Inflammatory macrophage (primary cell): ENCODE results near the gene NDUFA6.
"Not testable (repeated sequence)": the region's sequence is repeated elsewhere in the genome, so short reads cannot be mapped to it uniquely, and the experiment has no call there.

Source experiments
- DNase-seq, 2 donors: peaks; one replicate each; pipeline ENCODE4 v3.0.0-alpha.2; 2020 to 2022

The NDUFA6 gene

GRCh38 chr22:42112793-42113192, 22.2 kb upstream of the NDUFA6 start:
- not testable (repeated sequence) for DNase-seq

DNA sequence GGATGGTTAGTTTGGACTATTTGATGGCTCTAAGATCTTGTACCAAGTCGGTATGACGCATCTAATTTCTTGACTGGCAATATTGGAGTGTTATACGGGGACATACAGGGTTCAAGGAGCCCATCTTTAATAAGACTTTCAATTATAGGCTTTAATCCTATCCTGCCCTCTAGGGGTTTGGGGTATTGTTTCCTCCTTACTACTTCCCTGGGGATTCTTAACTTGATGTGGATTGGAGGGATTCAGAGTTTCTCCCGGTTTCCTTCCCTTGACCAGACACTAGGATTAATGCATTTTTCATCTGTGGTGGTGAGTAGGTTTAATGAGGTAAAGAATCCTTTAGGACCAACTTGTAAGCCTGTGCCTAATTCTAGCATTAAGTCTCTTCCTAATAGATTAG, 21.2 kb upstream of the NDUFA6 start:
- DNase-seq: no peak

DNA sequence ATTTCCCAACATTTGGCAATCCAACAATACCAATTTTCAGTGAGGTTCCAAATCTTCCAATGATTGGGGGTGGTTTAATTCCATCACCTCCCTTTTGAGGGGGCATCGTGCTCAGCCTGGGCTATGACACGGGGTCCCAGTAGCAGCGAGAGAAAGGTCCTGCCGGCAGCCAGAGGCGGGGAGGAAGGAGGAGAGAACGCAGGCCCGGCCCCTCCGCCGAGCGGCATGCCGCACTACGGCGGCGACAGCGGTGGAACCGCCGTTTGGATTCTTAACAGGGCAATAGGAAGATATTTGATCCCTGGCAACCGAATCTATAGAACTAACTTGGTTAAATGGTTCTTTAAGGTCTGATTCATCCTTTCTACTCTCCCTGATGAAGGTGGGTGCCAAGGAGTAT, 18.3 kb upstream of the NDUFA6 start:
- DNase-seq: no peak

DNA sequence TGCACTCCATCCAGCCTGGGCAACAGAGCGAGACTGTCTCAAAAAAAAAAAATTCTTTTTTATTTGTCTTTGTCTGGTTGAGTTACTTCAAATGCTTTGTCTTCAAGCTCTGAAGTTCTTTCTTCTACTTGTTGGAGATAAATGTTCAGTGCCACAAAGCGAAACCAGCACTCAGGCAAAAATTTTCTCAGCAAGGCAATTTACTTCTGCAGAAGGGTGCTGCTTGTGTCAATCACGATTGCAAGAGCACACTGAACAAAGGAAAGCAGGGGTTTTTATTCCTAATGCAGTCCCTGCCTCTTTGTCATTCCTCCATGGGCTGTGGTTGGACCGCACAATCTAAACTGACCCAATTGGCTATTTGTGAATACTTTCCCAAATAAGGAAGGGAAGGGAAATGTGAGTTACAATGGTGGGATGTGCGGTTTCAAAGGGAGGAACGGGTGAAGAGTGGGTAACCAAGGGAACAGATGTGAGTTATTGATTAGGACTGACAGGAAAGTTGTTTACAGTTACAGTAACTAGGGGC, 13.8 kb upstream of the NDUFA6 start:
- not testable (repeated sequence) for DNase-seq

GRCh38 chr22:42101199-42101598, 10.6 kb upstream of the NDUFA6 start:
- no peak for DNase-seq

DNA sequence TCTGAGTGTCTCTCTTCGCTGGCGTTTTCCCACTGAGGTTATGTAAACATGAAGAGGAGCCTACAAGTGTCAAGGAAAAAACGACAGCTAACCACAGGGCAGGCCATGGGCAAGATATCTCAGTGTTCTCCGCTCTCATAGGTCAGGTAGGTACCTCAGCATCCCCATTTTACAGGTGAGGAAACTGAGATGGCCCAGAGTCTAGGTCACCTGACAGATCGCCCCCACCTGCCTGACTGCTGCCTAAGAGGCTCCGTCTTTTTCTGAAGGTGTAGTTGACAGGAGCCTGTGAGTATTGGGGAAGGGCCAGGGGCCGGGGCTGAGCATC, 847 bp upstream of the NDUFA6 start:
- no peak for DNase-seq

DNA sequence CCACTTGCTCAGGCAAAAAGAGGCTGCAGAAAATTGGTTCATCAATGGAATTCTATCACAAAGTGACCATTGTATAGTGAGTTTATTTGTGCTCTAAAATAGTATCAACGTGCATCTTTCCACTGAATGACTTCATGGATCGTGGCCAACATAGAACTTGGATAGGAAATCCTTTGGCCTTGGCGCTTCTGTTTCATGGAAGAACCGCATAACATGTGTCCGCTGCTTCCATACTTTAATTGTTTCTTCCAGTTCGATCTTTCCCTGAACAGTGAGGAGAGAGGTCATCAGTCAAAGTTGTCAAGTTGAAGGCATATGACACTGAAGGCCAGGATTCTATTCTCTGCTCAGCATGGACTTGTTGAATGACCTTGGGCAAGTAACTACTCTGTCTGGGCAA, 4.5 kb downstream of the NDUFA6 start:
- DNase-seq: no peak

- DNase-seq: no peak
Observed at GRCh38 chr22:42084874-42085273, 5.7 kb downstream of the NDUFA6 start.

GRCh38 chr22:42083119-42083518, 7.5 kb downstream of the NDUFA6 start:
- no peak for DNase-seq

- DNase-seq: peak; percentile 21 to 49
Observed at GRCh38 chr22:42080287-42080686, 10.3 kb downstream of the NDUFA6 start.

DNA sequence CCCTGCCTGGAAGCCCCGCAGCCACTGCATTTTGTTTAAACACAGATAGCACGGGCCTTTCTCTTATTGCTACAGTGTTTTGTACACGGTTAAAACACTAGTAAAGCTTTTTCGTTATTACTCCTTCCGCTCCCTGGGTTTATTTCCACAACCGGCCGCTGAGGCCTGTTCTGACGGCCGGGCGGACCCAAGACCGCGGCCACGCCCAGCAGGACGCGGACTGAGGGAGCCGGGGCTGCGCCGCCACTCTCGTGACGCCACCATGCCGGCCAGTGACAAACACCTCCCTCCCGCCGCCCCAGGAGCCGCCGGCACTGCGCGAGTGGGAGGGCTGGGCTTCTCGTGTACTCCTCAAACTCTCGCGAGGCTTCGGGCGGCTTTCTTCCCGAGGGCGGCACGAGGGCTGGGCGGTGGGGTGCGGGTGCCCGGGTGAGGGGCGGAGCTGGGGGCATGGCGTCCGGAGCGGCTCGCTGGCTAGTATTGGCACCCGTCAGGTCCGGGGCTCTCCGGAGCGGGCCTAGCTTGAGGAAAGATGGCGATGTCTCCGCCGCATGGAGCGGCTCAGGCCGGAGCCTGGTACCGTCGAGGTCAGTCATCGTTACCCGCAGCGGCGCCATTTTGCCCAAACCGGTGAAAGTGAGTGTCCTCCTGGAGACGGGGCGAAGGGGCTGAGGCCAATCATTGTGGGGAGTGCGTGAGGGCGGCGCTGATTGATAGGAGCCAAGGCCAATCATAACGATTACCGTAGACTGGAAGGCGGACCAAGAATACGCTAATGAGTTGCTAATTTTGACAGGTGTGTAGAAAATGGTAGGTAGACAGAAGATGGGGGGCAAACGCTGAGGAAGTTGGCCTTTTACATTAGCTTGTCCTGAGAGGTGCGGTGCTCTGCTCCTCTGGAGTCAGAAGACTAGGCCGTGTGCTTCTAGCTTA, 11.0 kb downstream of the NDUFA6 start, which contains the start of gene SMDT1:
SMDT1 (plus strand) TSS at position 382 of the 933 bp plus-strand sequence; CDS start at position 451, 69 bp downstream.
- DNase-seq: peak; percentile 99

DNA sequence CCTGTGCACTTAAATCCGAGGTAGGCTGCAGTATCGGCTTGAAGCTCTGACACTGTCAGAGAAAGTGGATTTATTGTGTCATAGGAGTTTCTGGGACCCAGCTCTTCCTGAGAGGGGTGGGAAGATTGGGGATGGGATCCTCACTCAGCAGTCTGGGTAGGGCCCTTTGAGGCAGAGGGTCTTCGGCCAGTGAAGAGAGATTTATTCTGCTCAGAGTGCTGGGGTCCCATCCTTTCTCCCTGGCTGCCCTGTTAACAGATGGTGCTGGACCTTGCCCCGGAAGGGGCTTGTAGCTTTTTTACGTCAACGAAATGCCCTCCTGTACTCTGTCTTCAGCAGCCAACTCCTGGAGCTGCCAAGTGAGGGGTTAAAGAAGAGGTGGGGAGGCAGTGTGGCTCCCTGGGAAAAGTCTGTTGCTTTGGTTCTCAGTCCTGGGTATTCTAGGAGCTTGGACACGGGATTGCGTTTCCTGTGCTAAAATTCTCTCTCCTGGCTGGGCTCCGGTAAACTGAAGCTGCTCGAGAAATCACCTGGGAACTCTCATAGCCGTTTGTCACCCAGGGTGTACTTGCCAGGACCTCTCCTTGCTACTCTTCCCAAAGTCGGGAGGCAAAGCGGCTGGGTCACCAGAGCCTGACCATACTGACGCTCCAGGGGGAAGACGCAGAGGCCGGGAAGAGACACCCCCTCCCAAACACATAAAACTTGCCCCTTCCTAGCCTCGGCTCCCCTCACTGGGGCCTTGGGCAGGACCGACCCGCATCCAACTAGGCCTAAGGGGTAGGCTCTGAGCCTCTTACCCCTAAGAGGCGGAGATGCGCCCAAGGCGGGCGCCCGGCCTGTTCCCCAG, 11.9 kb downstream of the NDUFA6 start:
- DNase-seq: no peak

DNA sequence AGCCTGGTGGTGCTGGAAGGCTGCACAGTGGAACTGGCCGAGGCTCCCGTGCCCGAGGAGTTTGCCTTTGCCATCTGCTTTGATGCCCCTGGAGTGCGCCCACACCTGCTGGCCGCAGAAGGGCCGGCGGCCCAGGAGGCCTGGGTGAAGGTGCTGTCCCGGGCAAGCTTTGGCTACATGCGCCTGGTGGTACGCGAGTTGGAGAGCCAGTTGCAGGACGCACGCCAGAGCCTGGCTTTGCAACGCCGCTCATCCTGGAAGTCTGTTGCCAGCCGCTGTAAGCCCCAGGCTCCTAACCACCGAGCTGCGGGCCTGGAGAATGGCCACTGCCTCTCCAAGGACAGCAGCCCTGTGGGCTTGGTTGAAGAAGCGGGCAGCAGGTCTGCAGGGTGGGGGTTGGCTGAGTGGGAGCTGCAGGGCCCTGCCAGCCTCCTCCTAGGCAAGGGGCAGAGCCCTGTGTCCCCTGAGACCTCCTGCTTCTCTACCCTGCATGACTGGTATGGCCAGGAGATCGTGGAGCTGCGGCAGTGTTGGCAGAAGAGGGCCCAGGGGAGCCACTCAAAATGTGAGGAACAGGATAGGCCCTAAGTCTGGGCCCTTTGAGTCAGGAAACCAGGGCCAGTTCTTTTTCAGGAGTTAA, 13.0 kb downstream of the NDUFA6 start:
- no peak for DNase-seq

- DNase-seq: no peak
Observed at GRCh38 chr22:42076764-42077485, 13.6 kb downstream of the NDUFA6 start.

GRCh38 chr22:42074846-42075676, 15.5 kb downstream of the NDUFA6 start:
- no peak for DNase-seq

GRCh38 chr22:42074132-42074811, 16.3 kb downstream of the NDUFA6 start, which contains the start of gene PHETA2:
Gene PHETA2, plus strand, starts transcription at chr22:42074248. Its CDS starts 3,046 bp downstream, at chr22:42077294.
- DNase-seq: peak; percentile 18 to 36

GRCh38 chr22:42073621-42074041, 16.9 kb downstream of the NDUFA6 start:
- DNase-seq: no peak

DNA sequence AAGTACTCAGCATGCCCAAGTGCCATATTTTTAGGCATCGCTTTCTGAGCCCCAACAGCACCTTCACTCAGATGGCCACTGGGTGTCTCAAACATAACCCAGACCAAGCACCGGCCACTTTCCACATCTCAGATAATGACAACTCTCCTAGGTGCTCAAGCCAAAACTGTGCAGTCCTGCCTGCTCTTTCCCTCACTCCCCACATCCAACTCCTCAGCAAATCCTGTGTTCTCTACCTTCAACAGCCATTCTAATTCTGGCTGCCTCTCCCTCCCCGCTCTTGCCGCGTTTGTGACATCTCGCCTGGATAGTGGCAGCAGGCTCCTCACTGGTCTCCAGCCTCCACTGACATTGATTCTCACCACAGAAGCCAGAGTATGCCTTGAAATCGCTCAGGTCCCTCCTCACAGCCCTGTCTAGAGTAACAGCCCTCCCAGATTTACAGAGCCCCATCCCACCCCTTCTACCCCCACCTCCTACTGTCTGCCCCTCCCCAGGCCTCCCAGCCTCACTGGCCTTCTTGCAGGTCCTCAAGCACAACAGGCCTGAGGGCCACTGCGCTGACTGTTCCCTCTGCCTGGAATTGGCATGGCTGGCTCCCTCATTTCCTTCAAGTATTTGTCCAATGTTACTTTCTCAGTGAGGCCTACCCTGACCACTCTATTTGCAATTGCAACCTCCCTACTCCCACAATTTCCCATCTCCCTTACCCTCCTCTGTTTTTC, 17.8 kb downstream of the NDUFA6 start:
- no peak for DNase-seq

DNA sequence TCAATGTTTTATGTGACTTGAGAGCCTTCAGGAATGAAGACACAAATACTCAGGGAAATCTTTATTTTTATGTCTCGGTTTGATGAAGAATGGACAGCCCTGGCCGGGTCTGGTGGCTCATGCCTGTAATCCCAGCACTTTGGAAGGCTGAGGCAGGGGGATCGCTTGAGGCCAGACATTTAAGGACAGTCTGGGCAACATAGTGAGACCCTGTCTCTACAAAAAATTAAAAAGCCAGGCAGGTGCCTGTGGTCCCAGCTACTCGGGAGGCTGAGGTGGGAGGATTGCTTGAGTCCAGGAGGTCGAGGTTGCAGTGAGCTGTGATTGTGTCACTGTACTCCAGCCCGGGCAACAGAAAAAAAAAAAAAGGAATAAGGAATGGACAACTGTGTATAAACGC, 19.1 kb downstream of the NDUFA6 start:
- DNase-seq: not testable (repeated sequence)
